Measurements from ENCODE around the gene WWC2.
A peak's percentile ranks its signal among the peaks of the same experiment; 100 is the strongest.

DNA sequence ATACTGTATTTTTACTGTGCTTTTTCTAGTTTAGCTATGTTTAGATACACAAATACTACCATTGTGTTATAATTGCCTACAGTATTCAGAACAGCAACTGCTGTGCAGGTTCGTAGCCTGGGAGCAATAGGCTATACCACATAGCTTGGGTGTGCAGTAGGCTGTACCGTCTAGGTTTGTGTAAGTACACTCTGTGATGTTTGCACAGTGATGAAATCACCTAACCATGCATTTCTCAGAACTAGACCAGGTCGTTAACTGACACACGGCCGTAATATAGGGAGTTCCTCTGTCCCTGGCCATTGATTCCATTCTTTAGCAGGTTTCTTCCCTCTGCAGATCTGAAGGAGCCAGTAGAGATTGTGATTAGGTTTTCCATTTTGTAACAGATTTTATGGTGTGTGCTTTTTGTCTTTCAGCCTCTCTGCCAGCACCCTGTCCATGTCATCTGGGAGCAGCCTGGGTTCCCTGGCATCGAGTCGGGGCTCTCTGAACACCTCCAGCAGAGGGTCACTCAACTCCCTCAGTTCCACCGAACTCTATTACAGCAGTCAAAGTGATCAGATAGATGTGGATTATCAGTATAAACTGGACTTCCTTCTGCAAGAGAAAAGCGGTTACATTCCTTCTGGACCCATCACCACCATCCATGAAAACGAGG is 161.6 kb downstream of the WWC2 start:
- no peak for TF ChIP-seq POLR2A (IDR thresholded peaks at IDR 0.05)
- TF ChIP-seq, protein P1, sequence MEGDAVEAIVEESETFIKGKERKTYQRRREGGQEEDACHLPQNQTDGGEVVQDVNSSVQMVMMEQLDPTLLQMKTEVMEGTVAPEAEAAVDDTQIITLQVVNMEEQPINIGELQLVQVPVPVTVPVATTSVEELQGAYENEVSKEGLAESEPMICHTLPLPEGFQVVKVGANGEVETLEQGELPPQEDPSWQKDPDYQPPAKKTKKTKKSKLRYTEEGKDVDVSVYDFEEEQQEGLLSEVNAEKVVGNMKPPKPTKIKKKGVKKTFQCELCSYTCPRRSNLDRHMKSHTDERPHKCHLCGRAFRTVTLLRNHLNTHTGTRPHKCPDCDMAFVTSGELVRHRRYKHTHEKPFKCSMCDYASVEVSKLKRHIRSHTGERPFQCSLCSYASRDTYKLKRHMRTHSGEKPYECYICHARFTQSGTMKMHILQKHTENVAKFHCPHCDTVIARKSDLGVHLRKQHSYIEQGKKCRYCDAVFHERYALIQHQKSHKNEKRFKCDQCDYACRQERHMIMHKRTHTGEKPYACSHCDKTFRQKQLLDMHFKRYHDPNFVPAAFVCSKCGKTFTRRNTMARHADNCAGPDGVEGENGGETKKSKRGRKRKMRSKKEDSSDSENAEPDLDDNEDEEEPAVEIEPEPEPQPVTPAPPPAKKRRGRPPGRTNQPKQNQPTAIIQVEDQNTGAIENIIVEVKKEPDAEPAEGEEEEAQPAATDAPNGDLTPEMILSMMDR (IDR thresholded peaks at IDR 0.05): no peak
- TF ChIP-seq POLR2AphosphoS5 (IDR thresholded peaks at IDR 0.05): peak in 1 of 2 donors; percentile 47
- TF ChIP-seq EP300 (IDR thresholded peaks at IDR 0.05): peak in 2 of 4 donors; percentile 26 to 52
